ENCODE measurements around the gene TIMM22.
"Not testable (repeated sequence)": the region's sequence is repeated elsewhere in the genome, so short reads cannot be mapped to it uniquely, and the experiment has no call there.

Gene TIMM22

DNA sequence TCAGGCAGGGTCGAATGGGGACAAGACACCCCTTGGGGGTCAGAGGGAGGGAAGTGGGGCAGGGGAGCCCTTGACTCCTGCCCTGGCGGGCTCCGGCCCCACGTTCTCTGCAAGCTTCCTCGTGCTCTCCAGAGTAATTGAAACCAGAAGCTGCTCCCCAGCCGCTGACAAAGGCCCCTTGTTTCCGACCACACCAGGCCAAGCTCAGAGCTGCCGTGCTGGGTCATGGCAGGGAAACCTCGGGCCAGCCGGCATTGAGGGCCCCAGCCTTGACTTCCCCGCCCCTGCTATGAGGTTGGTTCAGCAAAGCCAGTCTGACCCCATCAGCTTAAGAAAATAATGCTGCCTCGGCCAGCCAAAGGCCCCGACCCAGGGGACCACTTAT lies 43.3 kb downstream of the TIMM22 start:
- no peak for FAIRE-seq

DNA sequence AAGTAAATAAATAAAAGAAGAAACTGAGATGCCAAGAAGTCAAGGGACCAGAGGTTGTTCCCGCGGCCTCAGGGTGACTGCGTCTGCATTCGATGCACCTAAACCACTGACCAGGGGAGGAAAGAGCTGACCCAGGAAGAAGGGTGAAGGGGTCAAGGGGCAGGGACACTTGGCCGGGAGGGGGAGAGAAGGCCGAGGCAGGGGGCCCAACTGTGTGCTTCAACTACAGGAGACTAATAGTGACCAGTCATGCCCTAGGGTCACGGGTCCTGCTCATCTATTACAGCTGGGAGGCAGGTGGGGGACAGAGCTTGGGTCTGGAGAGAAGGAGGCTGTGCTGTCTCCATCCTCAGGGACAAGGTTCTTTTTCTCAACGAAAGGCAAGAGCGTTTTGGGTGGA lies 44.8 kb downstream of the TIMM22 start:
- no peak for FAIRE-seq

DNA sequence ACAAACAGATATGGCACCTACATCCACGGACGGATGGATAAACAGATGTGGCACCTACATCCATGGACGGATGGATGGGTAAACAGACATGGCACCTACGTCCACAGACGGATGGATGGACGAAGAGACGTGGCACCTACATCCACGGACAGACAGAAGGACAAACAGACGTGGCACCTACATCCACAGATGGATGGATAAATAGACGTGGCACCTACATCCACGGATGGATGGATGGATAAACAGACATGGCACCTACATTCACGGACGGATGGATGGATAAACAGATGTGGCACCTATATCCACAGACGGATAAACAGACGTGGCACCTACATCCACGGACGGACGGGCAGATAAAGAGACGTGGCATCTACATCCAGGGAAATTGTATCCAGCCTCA lies 45.6 kb downstream of the TIMM22 start:
- no peak for FAIRE-seq

DNA sequence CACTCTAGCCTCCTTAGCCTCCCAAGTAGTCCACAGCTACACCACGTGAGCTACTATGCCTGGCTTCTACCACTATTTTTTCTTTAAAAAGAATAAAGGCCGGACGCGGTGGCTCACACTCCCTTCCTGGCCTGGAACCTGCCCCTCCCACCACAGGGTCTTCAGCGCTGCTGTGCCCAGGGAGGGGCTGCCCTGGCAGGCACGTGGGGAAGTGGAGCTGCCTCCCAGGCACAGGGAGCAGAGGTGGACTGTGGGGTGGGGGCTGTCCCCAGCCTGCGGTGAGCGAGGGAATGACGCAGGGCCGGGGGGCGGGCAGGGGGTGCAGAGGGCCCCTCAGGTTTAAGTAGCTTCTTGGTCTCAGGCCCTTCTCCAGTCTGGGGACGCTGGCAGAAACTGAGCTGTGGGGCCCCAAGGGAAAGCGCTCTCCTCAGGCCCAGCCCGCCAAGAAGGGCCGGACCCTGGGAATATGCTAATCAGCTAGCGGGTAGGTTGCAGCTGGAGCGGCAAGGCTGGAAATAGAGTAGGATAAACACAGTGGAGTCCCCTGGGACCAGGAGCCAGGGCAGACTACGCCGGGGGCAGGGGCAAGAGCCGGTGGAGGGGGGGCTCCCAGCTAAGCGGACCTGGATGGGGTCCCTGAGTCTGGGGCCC lies 46.8 kb downstream of the TIMM22 start:
- no peak for FAIRE-seq

DNA sequence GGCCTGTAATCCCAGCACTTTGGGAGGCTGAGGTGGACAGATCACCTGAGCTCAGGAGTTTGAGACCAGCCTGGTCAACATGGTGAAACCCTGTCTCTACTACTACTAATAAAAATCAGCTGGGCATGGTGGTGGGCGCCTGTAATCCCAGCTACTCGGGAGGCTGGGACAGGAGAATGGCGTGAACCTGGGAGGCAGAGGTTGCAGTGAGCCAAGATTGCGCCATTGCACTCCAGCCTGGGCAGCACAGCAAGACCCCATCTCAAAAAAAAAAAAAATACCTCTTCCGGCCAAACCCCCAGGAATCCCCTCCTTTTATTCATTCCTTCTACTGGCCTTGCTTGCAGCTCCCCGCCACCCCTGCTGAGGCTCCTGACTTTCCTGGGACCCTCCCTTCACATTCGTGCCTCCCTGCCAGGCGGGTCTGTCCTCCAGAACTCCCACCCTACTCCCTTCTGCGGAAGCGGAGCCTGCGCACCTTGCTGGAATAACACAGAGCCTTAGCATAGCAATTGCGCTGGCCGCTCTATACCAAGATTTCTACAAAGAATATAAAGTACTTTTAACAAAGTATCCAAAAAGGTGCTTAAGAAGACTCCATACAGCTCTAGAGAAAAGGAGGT lies 47.6 kb downstream of the TIMM22 start:
- not testable (repeated sequence) for FAIRE-seq

DNA sequence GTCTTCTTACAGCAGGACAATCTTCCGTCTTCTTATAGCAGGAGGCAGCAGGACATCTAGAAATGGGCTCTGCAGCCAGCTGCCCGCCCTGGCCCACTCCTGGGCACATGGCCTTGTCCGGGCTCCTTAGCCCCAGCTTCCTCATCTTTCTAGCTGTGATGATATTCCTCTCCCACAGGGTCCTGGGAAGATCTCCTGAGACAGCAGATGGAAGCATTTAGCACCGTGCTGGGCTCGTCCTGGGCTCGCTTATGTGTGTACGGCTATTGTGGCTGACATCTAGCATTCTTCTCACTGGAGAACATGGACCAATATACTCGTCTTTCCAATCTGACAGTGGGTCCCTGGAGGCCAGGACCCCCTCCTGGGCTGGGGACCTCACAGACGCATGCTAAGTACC lies 48.5 kb downstream of the TIMM22 start:
- FAIRE-seq: no peak

DNA sequence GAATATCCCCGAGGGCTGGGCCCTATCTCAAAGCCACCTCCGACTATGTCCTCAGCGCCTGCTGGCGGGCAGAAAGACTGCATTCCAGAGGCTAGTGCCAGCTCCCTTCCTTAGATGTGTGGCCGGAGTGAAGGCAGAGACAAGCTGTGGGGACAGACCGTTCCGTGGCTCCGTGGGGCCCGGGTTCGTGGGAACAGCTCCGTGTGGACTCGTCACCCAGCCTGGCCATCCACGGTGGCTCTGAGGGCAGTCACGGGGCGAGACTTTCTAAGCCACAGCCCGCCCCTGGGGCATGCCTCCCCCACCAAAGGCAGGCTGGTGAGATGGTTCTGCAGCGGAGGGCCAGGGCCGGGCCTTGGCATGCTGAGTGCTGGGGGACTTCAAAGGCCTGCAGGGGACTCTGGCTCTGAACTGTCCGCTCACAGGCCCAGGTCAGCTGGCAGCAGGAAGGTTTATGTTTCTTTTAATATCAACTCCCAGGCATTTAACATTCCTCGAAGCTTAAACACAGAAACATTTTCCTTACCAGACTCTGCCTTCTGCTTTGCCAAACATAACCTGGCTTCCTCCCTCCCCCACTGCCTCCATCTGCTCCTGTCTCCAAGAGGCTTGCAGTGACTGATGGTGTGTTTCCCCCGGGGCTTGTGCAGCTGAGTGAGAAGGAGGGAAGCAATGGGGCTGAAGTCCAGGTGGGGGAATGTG lies 50.4 kb downstream of the TIMM22 start:
- FAIRE-seq: no peak

DNA sequence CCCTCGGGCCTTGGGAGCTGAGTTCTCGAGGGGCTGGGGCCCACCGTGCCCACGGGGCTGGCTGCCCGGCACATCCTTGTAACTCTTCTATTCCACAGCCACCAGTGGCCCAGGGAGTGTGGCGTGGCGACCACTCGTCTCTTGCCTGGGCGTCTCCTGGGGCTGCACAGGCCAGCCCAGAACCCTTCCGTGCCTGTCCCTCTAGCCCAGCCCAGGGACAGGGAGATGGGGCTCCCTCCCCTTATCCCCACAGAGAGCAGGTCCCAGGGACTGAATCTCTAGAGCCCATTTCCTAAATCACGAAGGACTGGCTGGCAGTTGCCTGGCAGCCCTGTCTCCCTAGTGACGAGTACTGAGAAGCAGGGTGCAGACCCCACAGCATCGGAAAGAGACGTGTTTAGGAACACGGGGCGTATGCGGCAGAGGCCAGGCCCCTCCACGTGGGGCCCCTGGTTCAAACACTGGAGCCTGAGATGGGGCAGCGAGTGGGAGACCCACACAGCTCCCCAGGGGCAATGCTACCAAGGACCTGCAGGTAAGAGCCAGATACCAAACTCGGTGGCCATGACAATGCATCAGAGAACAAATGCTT lies 51.0 kb downstream of the TIMM22 start:
- FAIRE-seq: no peak

DNA sequence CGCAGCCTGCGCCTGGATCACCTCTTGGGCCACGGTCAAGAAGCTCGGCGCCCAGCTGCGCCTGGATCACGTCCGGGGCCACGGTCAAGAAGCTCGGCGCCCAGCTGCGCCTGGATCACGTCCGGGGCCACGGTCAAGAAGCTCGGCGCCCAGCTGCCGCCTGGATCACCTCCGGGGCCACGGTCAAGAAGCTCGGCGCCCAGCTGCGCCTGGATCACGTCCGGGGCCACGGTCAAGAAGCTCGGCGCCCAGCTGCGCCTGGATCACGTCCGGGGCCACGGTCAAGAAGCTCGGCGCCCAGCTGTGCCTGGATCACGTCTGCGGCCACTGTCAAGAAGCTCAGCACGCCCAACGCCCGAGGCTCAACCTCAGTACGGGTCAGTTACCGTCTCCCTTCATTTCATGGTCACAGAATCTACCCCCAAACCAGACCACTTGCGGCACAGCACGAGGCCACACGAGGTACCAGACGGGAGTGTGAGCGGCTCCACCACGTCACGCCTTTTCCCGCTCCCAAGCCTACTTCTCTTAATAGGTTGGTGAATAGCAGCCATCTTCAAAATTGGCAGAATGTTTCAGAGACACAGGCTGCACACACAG lies 51.7 kb downstream of the TIMM22 start:
- FAIRE-seq: not testable (repeated sequence)

DNA sequence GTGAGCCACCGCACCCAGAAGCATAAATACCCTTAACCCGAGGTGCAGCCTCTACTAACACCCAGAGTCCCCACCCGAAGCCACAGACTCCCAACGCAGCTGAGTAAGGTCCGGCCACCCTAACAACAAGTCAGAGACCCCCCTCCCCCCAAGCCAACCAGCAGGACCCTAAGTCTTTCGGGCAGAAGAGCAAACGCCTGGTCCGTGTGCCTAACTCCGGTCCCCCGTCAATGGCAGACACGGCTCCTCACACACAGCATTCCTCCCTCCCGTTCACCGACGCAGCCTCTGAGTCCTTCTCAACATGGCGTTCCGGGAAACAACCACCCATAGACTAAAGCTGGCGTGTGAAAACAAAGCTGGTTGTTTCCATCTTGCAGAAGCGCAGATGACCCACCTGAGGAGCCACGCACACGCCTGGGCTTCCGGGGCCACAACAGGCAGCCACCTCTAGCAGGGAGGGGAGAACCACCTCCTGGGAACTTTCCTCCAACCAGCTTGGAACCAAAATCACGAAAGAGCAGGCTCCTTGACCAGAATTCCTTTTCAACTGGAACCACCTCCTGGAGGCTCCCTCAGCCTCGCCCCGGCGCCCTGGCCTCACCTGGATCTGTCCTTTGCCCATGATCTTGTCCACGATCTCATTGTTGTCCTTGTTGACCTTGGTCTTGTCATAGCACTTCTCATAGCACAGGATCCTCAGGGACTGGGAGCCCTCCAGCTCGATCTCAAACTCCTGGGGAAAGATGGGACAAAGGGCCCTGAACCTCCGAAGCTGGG lies 52.7 kb downstream of the TIMM22 start:
- FAIRE-seq: no peak

DNA sequence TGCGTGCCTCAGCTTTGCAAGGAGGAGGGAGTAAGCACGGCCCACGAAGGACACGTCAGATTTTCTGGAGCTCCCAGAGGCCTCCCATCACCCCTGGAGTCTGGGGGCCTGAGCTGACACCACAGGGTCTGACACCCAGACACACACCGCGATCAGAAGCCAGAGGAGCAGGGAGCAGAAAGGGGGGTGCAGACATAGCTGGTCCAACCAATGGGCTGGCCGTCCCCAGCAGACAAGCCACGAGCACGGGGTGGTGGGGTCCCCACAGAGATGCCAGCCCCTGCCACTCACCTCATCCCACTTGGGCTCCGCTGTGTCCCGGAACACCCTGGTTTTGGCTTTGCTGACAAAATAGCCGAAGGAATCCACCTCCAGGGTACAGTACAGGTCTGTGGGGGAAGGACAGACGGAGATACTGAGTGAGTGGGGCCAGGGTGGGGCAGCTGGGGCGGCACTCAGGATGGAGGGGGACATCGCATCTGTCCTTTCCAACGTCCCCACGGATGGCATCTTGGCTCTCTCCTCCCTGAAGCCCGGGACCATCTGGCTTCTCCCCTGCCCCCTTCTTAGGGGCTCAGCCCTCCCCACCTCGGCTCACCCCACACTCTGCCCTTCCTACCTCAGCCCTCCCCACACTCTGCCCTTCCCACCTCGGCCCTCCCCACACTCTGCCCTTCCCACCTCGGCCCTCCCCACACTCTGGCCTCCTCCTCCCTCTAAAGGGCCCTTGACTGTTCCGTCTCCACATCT lies 53.5 kb downstream of the TIMM22 start:
- no peak for FAIRE-seq

DNA sequence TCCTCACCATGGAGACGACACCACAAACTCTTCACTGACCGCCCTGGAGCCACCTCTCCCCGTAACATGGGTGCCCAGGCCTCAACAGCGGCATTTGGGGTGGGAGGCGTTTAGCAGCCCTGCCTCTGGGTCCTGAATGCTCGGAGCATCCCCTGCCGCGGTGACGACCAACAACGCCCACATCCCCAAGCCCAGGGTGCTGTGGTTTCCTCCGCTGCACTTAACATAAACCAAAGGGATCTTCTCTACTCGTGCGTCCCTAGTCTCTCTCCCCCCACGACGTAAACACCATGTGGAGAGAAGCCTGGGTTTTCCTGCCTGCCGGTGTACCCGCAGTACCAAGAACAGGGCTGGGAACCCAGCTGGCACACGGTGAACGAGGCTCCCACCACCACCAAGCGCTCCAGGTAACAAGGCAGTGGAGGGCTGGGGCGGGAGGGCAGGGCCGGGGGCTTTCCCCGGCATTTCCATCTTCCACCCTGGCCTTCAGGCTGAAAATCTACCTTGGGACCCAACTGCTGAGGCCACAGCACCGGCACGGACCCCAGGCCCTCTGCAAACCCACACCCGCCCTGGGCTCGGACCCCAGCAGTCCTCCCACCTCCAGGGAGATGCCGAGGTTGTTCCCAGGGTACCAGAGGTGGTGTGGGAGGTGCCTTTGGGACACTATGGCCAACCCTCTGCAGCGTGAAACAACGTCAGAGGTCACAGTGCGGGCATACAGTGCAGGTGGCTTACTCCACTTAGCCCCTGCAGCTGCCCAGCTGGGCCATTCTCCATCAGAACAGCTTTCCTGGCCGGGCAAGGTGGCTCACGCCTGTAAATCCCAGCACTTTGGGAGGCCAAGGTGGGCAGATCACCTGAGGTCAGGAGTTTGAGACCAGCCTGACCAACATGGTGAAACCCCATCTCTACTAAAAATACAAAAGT lies 54.3 kb downstream of the TIMM22 start:
- FAIRE-seq: no peak
